Hematopoietic multipotent progenitor cell treated with erythropoietin and hydrocortisone succinate and interleukin-3 and kit ligand, for 17 days (in vitro differentiated cells): ENCODE data around the gene GALNT17.

Source experiments
- DNase-seq: peaks from one replicate; pipeline ENCODE4 v3.0.0-alpha.2; 2015; ENCODE audit warnings: low spot score

GALNT17 gene

GRCh38 chr7:71342202-71342601 lies 210.3 kb downstream of the GALNT17 start:
- DNase-seq: no peak

DNA sequence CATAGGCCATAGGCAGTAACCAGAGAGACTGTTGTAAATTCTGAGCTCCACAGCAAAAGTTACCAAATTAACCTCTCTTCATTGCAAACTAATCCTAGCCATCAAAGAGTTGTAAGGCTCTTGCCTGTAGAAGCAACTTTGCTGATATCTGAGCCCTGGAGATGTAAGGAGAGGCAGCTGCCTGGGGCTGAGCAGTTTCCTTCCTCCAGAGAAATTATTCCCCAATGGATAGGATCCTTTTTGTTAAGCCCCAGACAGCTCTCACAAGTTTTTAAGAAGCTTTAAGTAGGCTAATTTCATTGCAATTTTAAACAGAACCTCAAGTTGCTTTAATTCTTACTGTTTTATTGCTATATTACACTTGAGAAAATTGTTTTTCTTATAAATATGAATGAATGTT lies 211.1 kb downstream of the GALNT17 start:
- no peak for DNase-seq

DNA sequence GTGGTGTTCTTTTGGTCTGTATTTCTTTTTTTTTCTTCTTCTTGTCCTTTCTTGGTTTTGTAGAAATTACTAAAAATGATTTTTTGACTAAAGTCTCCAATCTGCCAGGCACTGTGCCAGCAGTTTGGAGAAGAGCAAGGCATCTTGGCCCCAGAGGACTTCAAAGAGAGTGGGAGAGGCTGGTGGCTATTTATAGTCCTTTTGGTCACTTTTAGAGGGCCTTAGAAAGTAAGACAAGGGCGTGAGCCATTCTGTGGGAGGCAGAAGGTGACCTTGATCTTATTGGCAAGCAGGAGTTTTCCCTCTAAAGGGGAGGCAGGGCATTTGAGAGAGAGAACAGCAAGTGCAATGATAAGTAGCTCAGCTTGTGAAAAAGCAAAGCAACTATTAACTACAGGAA lies 211.9 kb downstream of the GALNT17 start:
- no peak for DNase-seq

- DNase-seq: no peak
Observed at GRCh38 chr7:71345117-71345884, 213.4 kb downstream of the GALNT17 start.

GRCh38 chr7:71348821-71349681 lies 217.1 kb downstream of the GALNT17 start:
- no peak for DNase-seq

GRCh38 chr7:71349682-71350481 lies 217.9 kb downstream of the GALNT17 start:
- no peak for DNase-seq

GRCh38 chr7:71350680-71351079 lies 218.7 kb downstream of the GALNT17 start:
- no peak for DNase-seq

GRCh38 chr7:71354716-71355115 lies 222.8 kb downstream of the GALNT17 start:
- no peak for DNase-seq

DNA sequence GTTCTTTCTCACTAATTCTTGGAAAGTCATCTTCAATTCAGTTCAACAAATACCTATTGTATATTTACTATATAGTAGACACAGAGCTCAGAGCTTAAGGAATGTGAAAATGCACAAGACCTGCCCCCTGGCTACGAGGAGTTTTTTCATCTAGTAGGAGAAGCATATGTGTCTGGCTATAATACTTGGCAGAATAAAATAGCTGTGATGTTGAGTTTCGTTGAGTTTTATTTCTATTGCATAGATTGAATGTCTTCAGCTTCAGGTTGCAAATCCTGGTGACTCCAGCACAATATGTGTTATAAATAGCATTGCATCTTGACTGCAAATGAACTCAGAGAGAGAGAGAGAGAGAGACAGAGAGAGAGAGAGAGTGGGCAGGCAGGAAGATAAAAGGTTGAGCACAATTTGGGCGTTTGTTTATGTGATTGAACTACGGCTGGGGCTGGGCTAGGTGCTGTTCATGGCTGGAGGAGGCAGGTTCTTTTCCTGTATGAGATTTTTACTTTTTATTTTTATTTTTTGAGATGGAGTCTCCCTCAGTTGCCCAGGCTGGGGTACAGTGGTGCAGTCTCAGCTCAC lies 229.6 kb downstream of the GALNT17 start:
- no peak for DNase-seq

GRCh38 chr7:71362240-71362639 lies 230.3 kb downstream of the GALNT17 start:
- DNase-seq: no peak

- DNase-seq: no peak
Observed at GRCh38 chr7:71363223-71363622, 231.3 kb downstream of the GALNT17 start.

GRCh38 chr7:71363627-71364026 lies 231.7 kb downstream of the GALNT17 start:
- DNase-seq: no peak

DNA sequence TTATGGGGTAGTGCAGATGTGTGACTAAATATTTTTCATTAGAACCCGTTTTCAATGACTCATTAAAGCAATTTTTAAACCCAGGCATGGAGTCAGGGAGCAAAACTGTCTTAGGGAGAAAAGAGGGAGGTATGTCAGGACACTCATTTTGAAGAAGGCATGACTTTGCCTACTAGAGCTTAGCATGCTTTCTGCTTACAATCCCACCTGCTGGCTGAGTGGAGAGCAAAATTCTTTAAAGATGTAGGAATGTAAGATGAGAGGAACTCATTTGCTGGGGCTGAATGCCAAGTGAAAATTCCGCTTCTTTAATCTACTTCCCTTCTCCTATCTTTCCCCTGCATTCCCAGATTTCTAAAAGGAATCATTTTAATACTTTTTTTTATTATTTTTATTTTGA lies 232.6 kb downstream of the GALNT17 start:
- no peak for DNase-seq

- no peak for DNase-seq
Observed at GRCh38 chr7:71372991-71373390, 241.0 kb downstream of the GALNT17 start.

DNA sequence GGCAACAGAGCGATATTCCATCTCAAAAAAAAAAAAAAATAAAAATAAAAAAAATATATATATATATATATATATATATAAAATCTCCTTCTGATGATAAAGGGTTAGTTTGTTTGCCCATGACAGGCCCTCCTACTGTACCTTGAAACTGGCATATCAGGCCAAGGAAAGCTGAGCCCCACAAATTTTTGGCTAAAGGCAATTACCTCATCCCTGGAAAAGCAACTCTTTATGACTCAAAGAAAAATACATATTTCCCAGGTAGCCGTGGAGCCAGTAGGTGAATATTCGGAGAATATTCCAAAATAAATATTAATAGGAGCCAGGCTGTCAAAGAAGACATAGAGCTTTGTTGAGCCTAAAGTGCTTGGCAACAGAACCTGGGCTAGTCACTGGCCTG lies 245.1 kb downstream of the GALNT17 start:
- DNase-seq: no peak

GRCh38 chr7:71377469-71377868 lies 245.5 kb downstream of the GALNT17 start:
- DNase-seq: no peak

GRCh38 chr7:71384094-71384493 lies 252.2 kb downstream of the GALNT17 start:
- no peak for DNase-seq

DNA sequence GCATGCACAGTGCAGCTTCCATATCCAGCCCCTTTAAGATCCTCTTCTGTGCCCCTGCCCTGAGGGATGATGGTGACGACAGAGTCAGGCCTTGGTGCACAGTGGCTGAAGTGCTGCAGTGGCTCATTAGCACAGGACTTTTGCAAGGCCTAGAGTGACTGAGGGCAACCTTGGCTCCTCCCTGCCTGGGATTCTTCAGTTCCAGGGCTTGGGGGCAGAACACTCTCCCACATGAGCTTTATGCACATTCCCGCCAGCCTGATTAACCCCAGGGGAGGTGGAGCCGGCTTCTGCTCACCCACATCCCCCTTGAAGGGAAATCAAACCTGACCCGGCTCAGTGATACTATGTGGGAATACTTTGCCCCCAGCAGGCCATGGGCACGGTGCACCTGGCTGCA lies 253.4 kb downstream of the GALNT17 start:
- no peak for DNase-seq

DNA sequence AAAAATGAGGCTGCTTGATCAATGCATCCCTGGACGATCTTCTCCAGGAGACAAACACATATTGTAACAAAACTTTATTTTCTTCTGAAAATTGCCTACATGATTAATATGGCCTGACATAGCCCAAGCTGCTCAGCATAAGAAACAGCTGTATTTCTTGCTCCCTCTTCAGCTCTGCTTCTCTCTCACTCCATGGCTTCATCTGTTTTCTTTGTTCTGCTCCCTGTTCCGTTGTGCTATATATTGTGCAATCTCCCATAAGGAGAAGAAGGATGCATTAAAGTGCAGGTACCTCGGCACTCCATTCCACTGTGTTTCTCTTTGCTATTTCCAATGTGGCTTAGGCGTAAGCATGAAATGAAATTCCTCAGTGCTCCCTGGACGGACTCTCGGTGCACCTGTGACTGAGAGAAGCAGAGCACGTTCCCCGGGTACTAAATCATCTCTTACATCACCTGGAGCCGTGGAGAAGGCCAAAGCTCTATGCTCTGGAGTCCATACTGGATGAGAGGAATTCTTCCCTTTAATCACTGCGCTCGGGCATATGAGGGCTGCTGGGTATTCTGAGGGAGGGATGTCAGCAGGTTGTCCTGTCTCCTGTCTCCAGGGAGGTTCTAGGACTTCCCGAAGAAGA lies 254.3 kb downstream of the GALNT17 start:
- no peak for DNase-seq

DNA sequence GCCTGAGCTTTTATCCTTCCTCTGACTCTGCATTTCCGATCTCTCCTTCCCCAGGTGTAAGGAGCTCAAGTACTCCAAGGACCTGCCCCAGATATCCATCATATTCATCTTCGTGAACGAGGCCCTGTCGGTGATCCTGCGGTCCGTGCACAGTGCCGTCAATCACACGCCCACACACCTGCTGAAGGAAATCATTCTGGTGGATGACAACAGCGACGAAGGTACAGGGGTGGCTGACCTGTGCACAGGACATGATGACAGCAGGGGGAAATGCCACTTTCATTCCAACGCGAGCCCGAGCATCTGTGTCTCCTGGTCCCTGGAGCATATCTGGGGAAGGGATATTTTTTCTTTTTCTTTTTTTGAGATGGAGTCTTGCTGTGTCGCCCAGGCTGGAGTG lies 256.2 kb downstream of the GALNT17 start:
- DNase-seq: no peak

GRCh38 chr7:71389976-71390375 lies 258.0 kb downstream of the GALNT17 start:
- no peak for DNase-seq

DNA sequence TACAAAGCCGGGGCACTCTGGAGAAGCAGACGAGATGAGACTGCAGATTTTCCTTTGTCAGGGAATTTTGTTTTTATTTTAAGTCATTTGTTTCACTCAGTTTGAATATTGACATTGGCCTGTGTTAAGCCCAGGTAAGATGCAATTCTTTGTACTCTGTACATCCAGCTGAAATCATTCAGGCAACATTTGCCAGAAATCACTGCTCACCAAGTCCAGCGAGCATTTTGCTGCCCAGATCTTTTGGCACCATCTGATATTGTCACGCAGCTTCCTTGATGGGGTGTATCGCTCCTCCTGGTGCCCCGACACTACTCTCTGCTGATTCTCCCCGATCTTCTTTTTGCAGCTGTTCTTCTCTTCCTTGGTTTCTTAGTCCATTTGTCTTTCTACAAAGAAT lies 261.7 kb downstream of the GALNT17 start:
- no peak for DNase-seq
